ENCODE measurements around the gene PTPN14.
A peak's percentile ranks its signal among the peaks of the same experiment; 100 is the strongest.

Gene PTPN14

DNA sequence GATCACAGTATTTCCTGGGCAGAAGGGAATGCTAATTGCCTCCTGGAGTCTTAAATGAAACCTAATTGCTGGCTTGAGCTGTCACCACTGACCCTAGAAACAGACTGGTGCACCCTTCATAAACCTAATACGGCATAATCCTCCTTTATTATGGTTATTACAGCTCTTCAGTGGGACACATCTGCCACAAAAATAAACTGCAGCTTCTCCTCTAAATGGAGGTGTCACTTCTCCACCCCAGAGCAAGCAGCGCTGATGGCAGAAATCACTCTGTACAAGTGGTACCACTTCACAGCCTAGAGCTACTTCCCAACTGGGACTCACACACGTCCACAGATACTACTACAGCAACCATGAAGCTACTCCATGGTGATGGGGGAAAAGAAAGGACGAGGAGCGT, 11.1 kb downstream of the PTPN14 start (continued):
- peak; percentile 53; the same call in 1 of the 2 replicates for TF ChIP-seq ZNF394 (tag by site-specific recombination; IDR thresholded peaks at IDR 0.05; ENCODE audit: borderline replicate concordance)
- TF ChIP-seq, protein P1, sequence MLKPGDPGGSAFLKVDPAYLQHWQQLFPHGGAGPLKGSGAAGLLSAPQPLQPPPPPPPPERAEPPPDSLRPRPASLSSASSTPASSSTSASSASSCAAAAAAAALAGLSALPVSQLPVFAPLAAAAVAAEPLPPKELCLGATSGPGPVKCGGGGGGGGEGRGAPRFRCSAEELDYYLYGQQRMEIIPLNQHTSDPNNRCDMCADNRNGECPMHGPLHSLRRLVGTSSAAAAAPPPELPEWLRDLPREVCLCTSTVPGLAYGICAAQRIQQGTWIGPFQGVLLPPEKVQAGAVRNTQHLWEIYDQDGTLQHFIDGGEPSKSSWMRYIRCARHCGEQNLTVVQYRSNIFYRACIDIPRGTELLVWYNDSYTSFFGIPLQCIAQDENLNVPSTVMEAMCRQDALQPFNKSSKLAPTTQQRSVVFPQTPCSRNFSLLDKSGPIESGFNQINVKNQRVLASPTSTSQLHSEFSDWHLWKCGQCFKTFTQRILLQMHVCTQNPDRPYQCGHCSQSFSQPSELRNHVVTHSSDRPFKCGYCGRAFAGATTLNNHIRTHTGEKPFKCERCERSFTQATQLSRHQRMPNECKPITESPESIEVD (tag by site-specific recombination; IDR thresholded peaks at IDR 0.05): peak; percentile 42
- TF ChIP-seq, protein P2, sequence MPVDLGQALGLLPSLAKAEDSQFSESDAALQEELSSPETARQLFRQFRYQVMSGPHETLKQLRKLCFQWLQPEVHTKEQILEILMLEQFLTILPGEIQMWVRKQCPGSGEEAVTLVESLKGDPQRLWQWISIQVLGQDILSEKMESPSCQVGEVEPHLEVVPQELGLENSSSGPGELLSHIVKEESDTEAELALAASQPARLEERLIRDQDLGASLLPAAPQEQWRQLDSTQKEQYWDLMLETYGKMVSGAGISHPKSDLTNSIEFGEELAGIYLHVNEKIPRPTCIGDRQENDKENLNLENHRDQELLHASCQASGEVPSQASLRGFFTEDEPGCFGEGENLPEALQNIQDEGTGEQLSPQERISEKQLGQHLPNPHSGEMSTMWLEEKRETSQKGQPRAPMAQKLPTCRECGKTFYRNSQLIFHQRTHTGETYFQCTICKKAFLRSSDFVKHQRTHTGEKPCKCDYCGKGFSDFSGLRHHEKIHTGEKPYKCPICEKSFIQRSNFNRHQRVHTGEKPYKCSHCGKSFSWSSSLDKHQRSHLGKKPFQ (tag by site-specific recombination; IDR thresholded peaks at IDR 0.05): peak; percentile 39; the same call in 1 of the 2 replicates
- peak; percentile 86 for TF ChIP-seq OSR2 (tag by site-specific recombination; IDR thresholded peaks at IDR 0.05)
- TF ChIP-seq ZNF133 (tag by site-specific recombination; IDR thresholded peaks at IDR 0.05): peak; percentile 19; the same call in 1 of the 2 replicates

DNA sequence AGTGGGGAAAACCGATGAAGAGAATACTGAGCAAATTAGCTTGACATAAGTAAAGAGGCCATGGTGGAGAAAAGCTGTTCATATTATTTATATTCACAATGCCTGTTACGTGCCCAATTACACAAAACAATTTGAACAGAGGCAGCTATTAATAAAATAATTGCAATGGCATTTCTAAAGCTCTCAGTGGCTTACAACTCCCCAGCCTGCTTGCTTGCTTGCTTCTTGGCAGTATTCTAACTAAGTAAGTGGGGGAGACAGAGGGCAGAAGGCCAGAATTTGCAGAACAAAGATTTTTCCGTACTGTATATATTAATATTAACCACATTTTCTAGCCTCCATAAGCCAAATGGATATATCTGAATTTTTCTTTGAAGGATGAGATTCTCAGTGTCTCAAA, 12.9 kb downstream of the PTPN14 start:
- no peak for TF ChIP-seq ZNF211 (tag by site-specific recombination; IDR thresholded peaks at IDR 0.05; ENCODE audit: low read depth)
- TF ChIP-seq ZNF366 (tag by site-specific recombination; conservative IDR thresholded peaks at IDR 0.05): no peak
- TF ChIP-seq, protein P3, sequence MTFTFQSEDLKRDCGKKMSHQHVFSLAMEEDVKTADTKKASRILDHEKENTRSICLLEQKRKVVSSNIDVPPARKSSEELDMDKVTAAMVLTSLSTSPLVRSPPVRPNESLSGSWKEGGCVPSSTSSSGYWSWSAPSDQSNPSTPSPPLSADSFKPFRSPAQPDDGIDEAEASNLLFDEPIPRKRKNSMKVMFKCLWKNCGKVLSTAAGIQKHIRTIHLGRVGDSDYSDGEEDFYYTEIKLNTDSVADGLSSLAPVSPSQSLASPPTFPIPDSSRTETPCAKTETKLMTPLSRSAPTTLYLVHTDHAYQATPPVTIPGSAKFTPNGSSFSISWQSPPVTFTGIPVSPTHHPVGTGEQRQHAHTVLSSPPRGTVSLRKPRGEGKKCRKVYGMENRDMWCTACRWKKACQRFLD (tag by site-specific recombination; IDR thresholded peaks at IDR 0.05): no peak
- TF ChIP-seq ZNF133 (tag by site-specific recombination; IDR thresholded peaks at IDR 0.05): no peak
- no peak for TF ChIP-seq SP2 (tag by site-specific recombination; IDR thresholded peaks at IDR 0.05)
- no peak overlapping the region for H3K4me3 ChIP-seq (ENCODE audit: low read depth, low read length)
- H3K36me3 ChIP-seq (ENCODE audit: control insufficient read depth in 2 of 2, insufficient read depth in 1 of 2, low read length in 2 of 2): no peaks in the 10 kb centered on the region
- POLR2A ChIA-PET: no interaction called here
- H3K4me1 ChIP-seq (ENCODE audit: control insufficient read depth, insufficient read depth, low read length): peaks cover 24% of the 10 kb centered on the region
- CTCF ChIA-PET: interaction anchor here (1.8 kb wide), 1 partner anchor 12 kb away, joined by 8 read pairs; the partner anchor contains the start of gene PTPN14
- H3K9me3 ChIP-seq (ENCODE audit: control insufficient read depth, insufficient read depth, low read depth, low read length): no peaks in the 10 kb centered on the region
- no peak overlapping the region for H3K27ac ChIP-seq (ENCODE audit: extremely low read depth, low read depth, low read length)

DNA sequence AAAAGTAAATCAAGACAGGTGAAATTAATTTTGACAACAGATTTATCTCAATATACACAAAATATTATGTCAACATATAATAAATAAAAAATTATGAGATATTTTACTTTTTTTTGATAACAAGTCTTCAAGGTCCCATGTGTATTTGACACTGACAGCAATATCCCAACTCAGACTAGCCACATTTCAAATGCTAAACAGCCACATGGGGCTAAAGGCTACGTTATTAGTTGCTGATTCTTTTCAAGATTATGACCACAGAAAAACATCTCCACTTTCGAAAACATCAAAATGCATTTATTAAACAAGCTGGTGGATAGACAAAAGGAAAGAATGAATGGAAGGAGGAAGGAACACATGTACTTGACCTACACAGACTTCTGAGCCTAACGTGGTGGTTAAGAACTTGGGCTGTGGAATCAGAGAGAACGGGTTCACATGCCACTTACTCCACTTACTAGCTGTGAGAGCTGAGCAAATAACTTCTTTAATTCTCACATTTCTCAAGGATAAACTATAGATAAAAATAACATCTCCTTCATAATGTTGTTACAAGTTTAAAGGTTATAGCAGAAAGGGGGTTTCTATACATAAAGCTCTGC, 13.4 kb downstream of the PTPN14 start:
- H3K9me3 ChIP-seq (ENCODE audit: control insufficient read depth, insufficient read depth, low read depth, low read length): no peaks in the 10 kb centered on the region
- peaks cover 0 to 2% of the 10 kb centered on the region in 2 experiments; a peak in 1 of 3 replicates for H3K36me3 ChIP-seq (ENCODE audit: control insufficient read depth in 2 of 2, insufficient read depth in 1 of 2, low read length in 2 of 2)
- ChIA-PET POLR2A (no interaction called here), CTCF (interaction anchor here (1.8 kb wide), 1 partner anchor 12 kb away, joined by 8 read pairs; the partner anchor contains the start of gene PTPN14)
- TF ChIP-seq ZBTB20 (tag by site-specific recombination; IDR thresholded peaks at IDR 0.05): no peak
- no peak for TF ChIP-seq ZNF24 (tag by site-specific recombination; IDR thresholded peaks at IDR 0.05)
- TF ChIP-seq ZNF202 (tag by site-specific recombination; IDR thresholded peaks at IDR 0.05; ENCODE audit: borderline replicate concordance): no peak
- no peak for TF ChIP-seq ZNF426 (tag by site-specific recombination; IDR thresholded peaks at IDR 0.05)
- no peak for TF ChIP-seq ZNF544 (tag by site-specific recombination; IDR thresholded peaks at IDR 0.05)
- TF ChIP-seq, protein P4, sequence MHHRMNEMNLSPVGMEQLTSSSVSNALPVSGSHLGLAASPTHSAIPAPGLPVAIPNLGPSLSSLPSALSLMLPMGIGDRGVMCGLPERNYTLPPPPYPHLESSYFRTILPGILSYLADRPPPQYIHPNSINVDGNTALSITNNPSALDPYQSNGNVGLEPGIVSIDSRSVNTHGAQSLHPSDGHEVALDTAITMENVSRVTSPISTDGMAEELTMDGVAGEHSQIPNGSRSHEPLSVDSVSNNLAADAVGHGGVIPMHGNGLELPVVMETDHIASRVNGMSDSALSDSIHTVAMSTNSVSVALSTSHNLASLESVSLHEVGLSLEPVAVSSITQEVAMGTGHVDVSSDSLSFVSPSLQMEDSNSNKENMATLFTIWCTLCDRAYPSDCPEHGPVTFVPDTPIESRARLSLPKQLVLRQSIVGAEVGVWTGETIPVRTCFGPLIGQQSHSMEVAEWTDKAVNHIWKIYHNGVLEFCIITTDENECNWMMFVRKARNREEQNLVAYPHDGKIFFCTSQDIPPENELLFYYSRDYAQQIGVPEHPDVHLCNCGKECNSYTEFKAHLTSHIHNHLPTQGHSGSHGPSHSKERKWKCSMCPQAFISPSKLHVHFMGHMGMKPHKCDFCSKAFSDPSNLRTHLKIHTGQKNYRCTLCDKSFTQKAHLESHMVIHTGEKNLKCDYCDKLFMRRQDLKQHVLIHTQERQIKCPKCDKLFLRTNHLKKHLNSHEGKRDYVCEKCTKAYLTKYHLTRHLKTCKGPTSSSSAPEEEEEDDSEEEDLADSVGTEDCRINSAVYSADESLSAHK (tag by site-specific recombination; IDR thresholded peaks at IDR 0.05): no peak
- TF ChIP-seq ZNF555 (tag by site-specific recombination; conservative IDR thresholded peaks at IDR 0.05): no peak
- no peak for TF ChIP-seq ZFP69B (tag by site-specific recombination; IDR thresholded peaks at IDR 0.05)
- TF ChIP-seq SP2 (tag by site-specific recombination; IDR thresholded peaks at IDR 0.05): no peak
- TF ChIP-seq, protein P5, sequence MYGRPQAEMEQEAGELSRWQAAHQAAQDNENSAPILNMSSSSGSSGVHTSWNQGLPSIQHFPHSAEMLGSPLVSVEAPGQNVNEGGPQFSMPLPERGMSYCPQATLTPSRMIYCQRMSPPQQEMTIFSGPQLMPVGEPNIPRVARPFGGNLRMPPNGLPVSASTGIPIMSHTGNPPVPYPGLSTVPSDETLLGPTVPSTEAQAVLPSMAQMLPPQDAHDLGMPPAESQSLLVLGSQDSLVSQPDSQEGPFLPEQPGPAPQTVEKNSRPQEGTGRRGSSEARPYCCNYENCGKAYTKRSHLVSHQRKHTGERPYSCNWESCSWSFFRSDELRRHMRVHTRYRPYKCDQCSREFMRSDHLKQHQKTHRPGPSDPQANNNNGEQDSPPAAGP (tag by site-specific recombination; IDR thresholded peaks at IDR 0.05): no peak
- peaks cover 24% of the 10 kb centered on the region for H3K4me1 ChIP-seq (ENCODE audit: control insufficient read depth, insufficient read depth, low read length)
- H3K27ac ChIP-seq (ENCODE audit: extremely low read depth, low read depth, low read length): no peak overlapping the region
- H3K4me3 ChIP-seq (ENCODE audit: low read depth, low read length): no peak overlapping the region

Data from HEK293 (cell line).